ENCODE measurements around the gene RPH3AL.

- TF ChIP-seq EP300 (IDR thresholded peaks at IDR 0.05; ENCODE audit: borderline replicate concordance in 1 of 2, low read depth in 2 of 2, low read length in 2 of 2) (no peak), EZH2 (IDR thresholded peaks at IDR 0.05; ENCODE audit: low read depth, low read length, severe bottlenecking) (no peak), TAF1 (IDR thresholded peaks at IDR 0.05; ENCODE audit: low read depth, low read length) (no peak), CTCF (IDR thresholded peaks at IDR 0.05; ENCODE audit: control extremely low read depth in 1 of 3, insufficient read depth in 1 of 3, low read depth in 1 of 3, low read length in 3 of 3) (no peak), POLR2AphosphoS5 (IDR thresholded peaks at IDR 0.05; ENCODE audit: low read depth, low read length) (no peak), SP1 (IDR thresholded peaks at IDR 0.05; ENCODE audit: low read depth, low read length) (no peak), HDAC6 (IDR thresholded peaks at IDR 0.05; ENCODE audit: low read depth, low read length) (no peak), CHD1 (IDR thresholded peaks at IDR 0.05; ENCODE audit: low read depth, low read length) (no peak), TEAD4 (IDR thresholded peaks at IDR 0.05; ENCODE audit: low read depth, low read length) (no peak)
These were observed 85.6 kb downstream of the RPH3AL start for GRCh38 chr17:266701-267667.

All from H1 (cell line).